ENCODE data around the gene KDM7A. TPM values are rescaled to one million over a fixed set of nuclear protein-coding genes. Genes with fewer than 3 reads are reported as not detected.

The KDM7A gene
- total RNA-seq, 1 experiment from 2014 or later: 1.5 TPM

DNA sequence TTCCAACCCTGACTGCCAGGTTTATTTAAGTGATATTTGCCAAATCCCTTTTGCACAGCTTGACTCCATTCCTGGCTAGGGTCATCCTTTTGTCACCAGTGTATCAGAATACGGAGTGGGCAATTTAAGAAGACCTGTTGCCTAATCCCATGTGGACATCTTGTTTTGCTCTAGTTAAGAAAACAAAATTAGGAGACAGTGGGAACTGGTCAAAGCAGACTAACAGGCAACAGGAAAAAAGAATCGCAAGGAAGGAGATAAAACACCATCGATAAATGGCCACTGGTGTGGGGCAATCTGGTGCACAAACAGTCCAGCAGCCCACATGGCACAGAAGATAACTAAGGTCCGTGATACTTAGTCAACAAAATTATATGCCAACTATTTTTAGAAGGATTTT lies 21.4 kb downstream of the KDM7A start:
- intact Hi-C loops (cut with micrococcal nuclease; ENCODE audit: unreplicated experiment): no loop called here
- Histone ChIP-seq H3K9me2 (ENCODE audit: insufficient read depth) (no peaks in the 10 kb centered on the region), H3K36me3 (ENCODE audit: low read depth) (no peaks in the 10 kb centered on the region), H3K79me2 (ENCODE audit: low read depth) (no peaks in the 10 kb centered on the region), H3K4me3 (no peak overlapping the region), H3F3A (ENCODE audit: insufficient read depth, low read depth) (no peaks in the 10 kb centered on the region), H3K4me1 (replicated peaks; ENCODE audit: insufficient read depth) (no peaks in the 10 kb centered on the region), H3K9me3 (ENCODE audit: insufficient read depth, low read depth) (no peaks in the 10 kb centered on the region), H3K27ac (no peak overlapping the region), H4K20me1 (ENCODE audit: insufficient read depth) (no peaks in the 10 kb centered on the region), H3K4me2 (no peak overlapping the region), H2AFZ (no peak overlapping the region), H3K27me3 (ENCODE audit: insufficient read depth, low read depth) (no peaks in the 10 kb centered on the region)
- no TSS peak for BruUV-seq (replicated peaks)
- no peak for TF ChIP-seq EZH2 (IDR thresholded peaks at IDR 0.05; ENCODE audit: low read depth)
- TF ChIP-seq, protein P1, sequence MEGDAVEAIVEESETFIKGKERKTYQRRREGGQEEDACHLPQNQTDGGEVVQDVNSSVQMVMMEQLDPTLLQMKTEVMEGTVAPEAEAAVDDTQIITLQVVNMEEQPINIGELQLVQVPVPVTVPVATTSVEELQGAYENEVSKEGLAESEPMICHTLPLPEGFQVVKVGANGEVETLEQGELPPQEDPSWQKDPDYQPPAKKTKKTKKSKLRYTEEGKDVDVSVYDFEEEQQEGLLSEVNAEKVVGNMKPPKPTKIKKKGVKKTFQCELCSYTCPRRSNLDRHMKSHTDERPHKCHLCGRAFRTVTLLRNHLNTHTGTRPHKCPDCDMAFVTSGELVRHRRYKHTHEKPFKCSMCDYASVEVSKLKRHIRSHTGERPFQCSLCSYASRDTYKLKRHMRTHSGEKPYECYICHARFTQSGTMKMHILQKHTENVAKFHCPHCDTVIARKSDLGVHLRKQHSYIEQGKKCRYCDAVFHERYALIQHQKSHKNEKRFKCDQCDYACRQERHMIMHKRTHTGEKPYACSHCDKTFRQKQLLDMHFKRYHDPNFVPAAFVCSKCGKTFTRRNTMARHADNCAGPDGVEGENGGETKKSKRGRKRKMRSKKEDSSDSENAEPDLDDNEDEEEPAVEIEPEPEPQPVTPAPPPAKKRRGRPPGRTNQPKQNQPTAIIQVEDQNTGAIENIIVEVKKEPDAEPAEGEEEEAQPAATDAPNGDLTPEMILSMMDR (conservative IDR thresholded peaks at IDR 0.05): no peak
- POLR2A ChIA-PET (ENCODE audit: unreplicated experiment): no interaction called here
- CTCF ChIA-PET: no interaction called here
- DNase-seq: no peak

DNA sequence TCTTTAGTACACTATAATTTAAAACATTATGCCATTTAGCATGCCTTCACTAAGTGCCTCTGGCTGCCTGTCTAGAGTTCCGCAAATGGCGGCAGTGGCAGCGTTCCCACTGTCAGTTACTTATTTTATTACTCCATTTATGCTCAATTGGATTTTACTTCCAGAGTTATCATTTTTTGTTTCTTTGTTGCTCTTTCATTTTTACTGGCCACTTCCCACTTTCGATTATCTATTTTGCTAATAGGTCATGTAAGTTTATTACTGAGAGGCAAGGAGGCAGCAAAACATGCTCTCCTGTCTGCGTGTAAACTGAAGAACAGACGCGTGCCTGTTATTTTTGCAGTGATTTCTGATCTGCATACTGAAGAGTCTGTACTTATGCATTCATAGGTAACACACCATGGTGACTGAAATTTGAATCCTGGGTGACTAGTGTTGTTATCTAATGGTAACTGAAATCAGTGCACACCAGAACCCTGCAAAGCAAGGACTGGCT lies 23.1 kb downstream of the KDM7A start:
- H3K27ac ChIP-seq: no peak overlapping the region
- H3K36me3 ChIP-seq (ENCODE audit: low read depth): no peaks in the 10 kb centered on the region
- no peak for TF ChIP-seq EZH2 (IDR thresholded peaks at IDR 0.05; ENCODE audit: low read depth)
- TF ChIP-seq, protein P1 (conservative IDR thresholded peaks at IDR 0.05): no peak
- H2AFZ ChIP-seq: no peak overlapping the region
- intact Hi-C loops (cut with micrococcal nuclease; ENCODE audit: unreplicated experiment): no loop called here
- ChIA-PET CTCF (interaction anchor here (0.6 kb wide), 2 partner anchors 16 to 189 kb away, joined by 3 to 6 read pairs; no protein-coding TSS in a partner anchor), POLR2A (ENCODE audit: unreplicated experiment) (no interaction called here)
- no peaks in the 10 kb centered on the region for H4K20me1 ChIP-seq (ENCODE audit: insufficient read depth)
- H3K79me2 ChIP-seq (ENCODE audit: low read depth): no peaks in the 10 kb centered on the region
- no peaks in the 10 kb centered on the region for H3K9me2 ChIP-seq (ENCODE audit: insufficient read depth)
- no peaks in the 10 kb centered on the region for H3F3A ChIP-seq (ENCODE audit: insufficient read depth, low read depth)
- no peak overlapping the region for H3K4me2 ChIP-seq
- no TSS peak for BruUV-seq (replicated peaks)
- H3K9me3 ChIP-seq (ENCODE audit: insufficient read depth, low read depth): no peaks in the 10 kb centered on the region
- no peaks in the 10 kb centered on the region for H3K27me3 ChIP-seq (ENCODE audit: insufficient read depth, low read depth)
- no peak for DNase-seq
- no peaks in the 10 kb centered on the region for H3K4me1 ChIP-seq (replicated peaks; ENCODE audit: insufficient read depth)
- H3K4me3 ChIP-seq: no peak overlapping the region

DNA sequence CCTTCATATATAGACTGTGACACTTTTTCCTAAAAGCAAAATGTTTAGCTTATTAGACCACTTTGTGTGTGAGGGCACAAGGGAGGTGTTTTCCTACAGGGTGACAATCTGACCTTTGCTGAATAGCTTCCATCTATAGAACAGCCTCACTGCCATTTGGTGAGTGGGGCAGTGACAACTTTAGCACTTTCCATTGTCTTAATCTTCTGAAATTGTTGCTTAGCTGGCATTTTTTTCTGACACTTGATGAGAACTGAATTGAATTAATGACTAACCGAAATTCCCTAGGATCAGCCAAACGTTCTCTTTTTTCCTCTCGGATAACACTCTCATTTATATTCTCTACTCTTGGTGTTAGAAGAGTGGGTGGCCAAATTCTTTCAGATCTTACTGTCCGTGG lies 30.2 kb downstream of the KDM7A start:
- Histone ChIP-seq H3K27me3 (ENCODE audit: insufficient read depth, low read depth) (no peaks in the 10 kb centered on the region), H3K27ac (no peak overlapping the region), H3K9me3 (ENCODE audit: insufficient read depth, low read depth) (no peaks in the 10 kb centered on the region), H3K36me3 (ENCODE audit: low read depth) (no peaks in the 10 kb centered on the region), H3K4me2 (no peak overlapping the region), H3F3A (ENCODE audit: insufficient read depth, low read depth) (no peaks in the 10 kb centered on the region), H3K4me3 (no peak overlapping the region), H2AFZ (no peak overlapping the region), H3K4me1 (replicated peaks; ENCODE audit: insufficient read depth) (no peaks in the 10 kb centered on the region), H3K9me2 (ENCODE audit: insufficient read depth) (no peaks in the 10 kb centered on the region; the same call in 1 of the 2 replicates), H4K20me1 (ENCODE audit: insufficient read depth) (no peaks in the 10 kb centered on the region), H3K79me2 (ENCODE audit: low read depth) (no peaks in the 10 kb centered on the region)
- no TSS peak for BruUV-seq (replicated peaks)
- POLR2A ChIA-PET (ENCODE audit: unreplicated experiment): no interaction called here
- DNase-seq: no peak
- CTCF ChIA-PET: no interaction called here
- intact Hi-C loops (cut with micrococcal nuclease; ENCODE audit: unreplicated experiment): no loop called here
- TF ChIP-seq, protein P1 (conservative IDR thresholded peaks at IDR 0.05): no peak
- TF ChIP-seq EZH2 (IDR thresholded peaks at IDR 0.05; ENCODE audit: low read depth): no peak

Data from PC-9 (cell line).